Caco-2 (cell line): ENCODE results near the gene FRMD3. TPM values are rescaled to one million over a fixed set of nuclear protein-coding genes. Genes with fewer than 3 reads are reported as not detected.

ENCODE experiments used
- BruUV-seq: library from RNA; stranded (reverse); fragments of 400-500 nt; replicated peaks from 2 replicates; lab custom pipeline; 2021; lab: Mats Ljungman, UMichigan
- CTCF ChIA-PET: fragments of 300-600 bp; sonication (Branson Sonifier 250); formaldehyde crosslinking; loops from one replicate; lab custom pipeline; 2022; ENCODE audit warnings: antibody characterized with exemption; lab: Charles Lee
- POLR2A ChIA-PET: fragments of 300-600 bp; sonication (Branson Sonifier 250); formaldehyde crosslinking; loops from one replicate; lab custom pipeline; 2022; ENCODE audit warnings: antibody characterized with exemption; lab: Charles Lee
- DNase-seq, 2 experiments: peaks; one replicate each; pipeline versions ENCODE4 v3.0.0 to v3.0.0-alpha.2; 2020 to 2022
- H3K27me3 ChIP-seq: replicated peaks from 2 replicates; pipeline ENCODE4 v1.6.0; 2011; ENCODE audit warnings: low read length; ENCODE audit not compliant: control insufficient read depth, insufficient read depth
- H3K36me3 ChIP-seq: 2 replicates; pipeline ENCODE4 v1.5.1; 2011; ENCODE audit warnings: low read length; ENCODE audit not compliant: control insufficient read depth, insufficient read depth
- H3K4me1 ChIP-seq: fragments of 250-450 bp; sonication (Bioruptor Pico); 2 replicates; pipeline ENCODE4 v1.5.1; 2020; ENCODE audit warnings: mild to moderate bottlenecking
- H3K4me3 ChIP-seq: 2 replicates; pipeline ENCODE4 v1.5.1; 2011; ENCODE audit warnings: low read depth, mild to moderate bottlenecking, control low read depth, low read length
- H3K9me3 ChIP-seq: fragments of 250-450 bp; sonication (Bioruptor Pico); 2 replicates; pipeline ENCODE4 v1.5.1; 2020; ENCODE audit warnings: mild to moderate bottlenecking, moderate library complexity
- H3K27ac Mint-ChIP-seq: one replicate; pipeline ENCODE4 v1.8.0; 2022; ENCODE audit warnings: mixed read lengths; ENCODE audit not compliant: unreplicated experiment
- H3K27me3 Mint-ChIP-seq: one replicate; pipeline ENCODE4 v1.8.0; 2022; ENCODE audit warnings: mixed read lengths; ENCODE audit not compliant: insufficient read depth, unreplicated experiment
- H3K36me3 Mint-ChIP-seq: one replicate; pipeline ENCODE4 v1.8.0; 2022; ENCODE audit warnings: mild to moderate bottlenecking, mixed read lengths; ENCODE audit not compliant: insufficient read depth, unreplicated experiment
- H3K4me1 Mint-ChIP-seq: one replicate; pipeline ENCODE4 v1.8.0; 2022; ENCODE audit warnings: low read depth, mixed read lengths; ENCODE audit not compliant: unreplicated experiment
- H3K4me3 Mint-ChIP-seq: one replicate; pipeline ENCODE4 v1.8.0; 2022; ENCODE audit warnings: mild to moderate bottlenecking, moderate library complexity, mixed read lengths; ENCODE audit not compliant: unreplicated experiment
- H3K9me3 Mint-ChIP-seq: one replicate; pipeline ENCODE4 v1.8.0; 2022; ENCODE audit warnings: mixed read lengths; ENCODE audit not compliant: unreplicated experiment
- CTCF ChIP-seq, 2 experiments: fragments of 200-600 bp in 1 of 2; IDR thresholded peaks; 1 replicate in 1 of 2; 2 replicates in 1 of 2; pipeline versions ENCODE4 v1.5.1 to v1.8.0; 2011 to 2022; ENCODE audit warnings: antibody characterized with exemption in 1 of 2, control low read depth in 1 of 2, inconsistent platforms in 1 of 2, low read depth in 1 of 2, low read length in 1 of 2, mild to moderate bottlenecking in 1 of 2, moderate library complexity in 1 of 2; ENCODE audit not compliant: insufficient read depth in 1 of 2, severe bottlenecking in 1 of 2, unreplicated experiment in 1 of 2
- intact Hi-C: fragments of 100-400 bp; cut with micrococcal nuclease; formaldehyde crosslinking; loops from one replicate; pipeline ENCODE4 v1.10.0; 2022; ENCODE audit not compliant: unreplicated experiment
- total RNA-seq: library from RNA; stranded (reverse); gene quantifications from 2 replicates; pipeline ENCODE4 v1.2.3, GENCODE V29; 2022

Gene FRMD3
- total RNA-seq, 1 experiment from 2014 or later, result not detected

GRCh38 chr9:83219154-83219923 lies 318.9 kb downstream of the FRMD3 start:
- no peak for TF ChIP-seq CTCF (IDR thresholded peaks at IDR 0.05; ENCODE audit: insufficient read depth in 1 of 2, low read depth in 1 of 2, low read length in 1 of 2, severe bottlenecking in 1 of 2, unreplicated experiment in 1 of 2)
- no TSS peak for BruUV-seq
- no peaks in the 10 kb centered on the region for H3K36me3 Mint-ChIP-seq
- no peaks in the 10 kb centered on the region for H3K27me3 ChIP-seq
- H3K9me3 Mint-ChIP-seq, result no peaks in the 10 kb centered on the region
- no peaks in the 10 kb centered on the region for H3K9me3 ChIP-seq
- H3K4me1 Mint-ChIP-seq, result no peaks in the 10 kb centered on the region
- 0 out of 2 replicates have a peak, but pooled peaks cover 9% of the 10 kb centered on the region for H3K4me1 ChIP-seq
- no peaks in the 10 kb centered on the region for H3K27me3 Mint-ChIP-seq
- H3K27ac Mint-ChIP-seq, result peak overlapping the region; percentile 53
- ChIA-PET POLR2A (no interaction called here), CTCF (interaction anchor here (0.8 to 1.1 kb wide), 3 partner anchors 12 to 325 kb away, joined by 3 to 4 read pairs (median 3); no protein-coding TSS in a partner anchor)
- intact Hi-C loops, result no loop called here
- H3K4me3 ChIP-seq, result peak overlapping the region; percentile 32
- H3K36me3 ChIP-seq, result no peaks in the 10 kb centered on the region
- peak; percentile 39 to 58 for DNase-seq
- peak overlapping the region; percentile 78 for H3K4me3 Mint-ChIP-seq

- H3K27ac Mint-ChIP-seq, result no peak overlapping the region
- peak overlapping the region; percentile 78 for H3K4me3 Mint-ChIP-seq
- H3K4me3 ChIP-seq, result no peak overlapping the region
- no TSS peak for BruUV-seq
- H3K36me3 ChIP-seq, result no peaks in the 10 kb centered on the region
- no peaks in the 10 kb centered on the region for H3K9me3 ChIP-seq
- no peaks in the 10 kb centered on the region for H3K9me3 Mint-ChIP-seq
- no peaks in the 10 kb centered on the region for H3K4me1 Mint-ChIP-seq
- DNase-seq, result no peak
- H3K4me1 ChIP-seq, result 0 out of 2 replicates have a peak, but pooled peaks cover 9% of the 10 kb centered on the region
- no peaks in the 10 kb centered on the region for H3K27me3 ChIP-seq
- H3K27me3 Mint-ChIP-seq, result no peaks in the 10 kb centered on the region
- CTCF ChIA-PET, result no interaction called here
- no peak for TF ChIP-seq CTCF (IDR thresholded peaks at IDR 0.05; ENCODE audit: insufficient read depth in 1 of 2, low read depth in 1 of 2, low read length in 1 of 2, severe bottlenecking in 1 of 2, unreplicated experiment in 1 of 2)
- POLR2A ChIA-PET, result no interaction called here
- H3K36me3 Mint-ChIP-seq, result no peaks in the 10 kb centered on the region
- intact Hi-C loops, result no loop called here
These were observed 319.6 kb downstream of the FRMD3 start for GRCh38 chr9:83218411-83219090.

GRCh38 chr9:83209188-83209731 lies 328.9 kb downstream of the FRMD3 start:
- H3K4me3 ChIP-seq, result no peak overlapping the region
- no peaks in the 10 kb centered on the region for H3K9me3 Mint-ChIP-seq
- ChIA-PET CTCF (no interaction called here), POLR2A (no interaction called here)
- peaks cover 3% of the 10 kb centered on the region for H3K27me3 Mint-ChIP-seq
- no peaks in the 10 kb centered on the region for H3K36me3 ChIP-seq
- intact Hi-C loops, result no loop called here
- DNase-seq, result no peak
- no peak for TF ChIP-seq CTCF (IDR thresholded peaks at IDR 0.05; ENCODE audit: insufficient read depth in 1 of 2, low read depth in 1 of 2, low read length in 1 of 2, severe bottlenecking in 1 of 2, unreplicated experiment in 1 of 2)
- no peak overlapping the region for H3K27ac Mint-ChIP-seq
- H3K4me3 Mint-ChIP-seq, result no peak overlapping the region
- H3K36me3 Mint-ChIP-seq, result no peaks in the 10 kb centered on the region
- no TSS peak for BruUV-seq
- peaks cover 6% of the 10 kb centered on the region for H3K4me1 Mint-ChIP-seq
- H3K4me1 ChIP-seq, result no peaks in the 10 kb centered on the region
- no peaks in the 10 kb centered on the region for H3K27me3 ChIP-seq
- H3K9me3 ChIP-seq, result no peaks in the 10 kb centered on the region
